ENCODE results near the gene CELSR1. TPM values are rescaled to one million over a fixed set of nuclear protein-coding genes. Genes with fewer than 3 reads are reported as not detected.
A peak's percentile ranks its signal among the peaks of the same experiment; 100 is the strongest.

Gene CELSR1
- total RNA-seq, 1 donor from 2014 or later = 2.1 TPM

DNA sequence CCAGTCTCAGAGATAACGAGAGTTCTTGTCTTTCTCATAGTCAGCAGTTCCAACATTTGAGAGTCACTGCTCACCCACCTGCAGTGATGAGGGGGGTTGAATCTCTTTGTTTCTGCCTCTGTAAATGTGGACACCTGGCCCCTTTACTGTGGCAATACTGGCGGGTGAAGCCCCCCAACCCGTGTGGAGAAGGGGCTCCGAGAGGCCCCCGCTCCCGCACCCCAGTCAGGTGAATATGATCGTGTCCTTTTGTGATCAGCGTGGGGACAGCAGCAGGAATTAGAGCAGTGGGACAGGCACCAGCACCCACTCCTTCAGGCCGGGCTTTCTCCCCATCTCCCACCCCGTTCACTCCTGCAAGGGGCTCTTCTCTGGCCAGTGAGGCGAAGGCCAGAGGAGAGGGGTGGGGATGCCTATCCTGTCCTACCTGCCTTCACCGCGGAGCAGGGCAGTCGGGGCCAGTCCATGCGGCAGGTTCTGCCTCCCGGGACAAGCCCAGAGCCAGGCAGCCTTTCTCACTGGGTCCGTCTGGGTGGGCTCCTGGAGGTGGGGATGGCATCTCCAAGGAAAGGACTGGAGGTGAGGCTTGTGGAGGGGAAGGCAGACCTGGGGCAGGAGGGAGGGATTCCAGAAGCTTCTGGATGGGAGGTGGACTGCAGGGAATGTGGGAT is 12.7 kb upstream of the CELSR1 start:
- Histone ChIP-seq H3K4me1 (ENCODE audit: control insufficient read depth in 3 of 3, insufficient read depth in 3 of 3, low read length in 3 of 3) (peaks cover 14 to 16% (median 15%) of the 10 kb centered on the region in 3 donors), H3K4me3 (ENCODE audit: low read length in 3 of 3) (no peak overlapping the region), H3K27ac (ENCODE audit: low read depth, low read length) (no peak overlapping the region)

DNA sequence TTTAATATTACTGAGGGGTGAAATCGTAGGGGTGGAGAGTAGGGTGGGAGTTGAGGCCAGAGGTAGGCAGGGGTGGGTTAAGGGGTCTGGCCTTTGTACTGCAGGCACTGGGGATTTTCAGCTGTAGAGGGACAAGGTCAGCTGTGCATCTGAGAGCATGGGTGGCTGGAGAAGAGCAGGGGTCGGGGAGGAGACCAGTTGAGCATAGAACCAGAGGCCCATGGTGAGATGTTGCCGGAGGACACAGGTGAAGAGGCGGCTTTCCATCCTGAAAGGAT is 12.1 kb upstream of the CELSR1 start:
- Histone ChIP-seq H3K27ac (ENCODE audit: low read depth, low read length) (no peak overlapping the region), H3K36me3 (ENCODE audit: control insufficient read depth in 3 of 3, insufficient read depth in 3 of 3, low read length in 3 of 3) (no peaks in the 10 kb centered on the region), H3K27me3 (ENCODE audit: control insufficient read depth in 3 of 3, insufficient read depth in 3 of 3, low read length in 3 of 3) (peaks cover 0 to 12% (median 8%) of the 10 kb centered on the region in 3 donors), H3K9me3 (ENCODE audit: control insufficient read depth in 3 of 3, low read length in 3 of 3) (peaks cover 0 to 8% (median 0%) of the 10 kb centered on the region in 3 donors), H3K4me1 (ENCODE audit: control insufficient read depth in 3 of 3, insufficient read depth in 3 of 3, low read length in 3 of 3) (peaks cover 14 to 16% (median 15%) of the 10 kb centered on the region in 3 donors), H3K9ac (ENCODE audit: low read depth in 1 of 3, low read length in 3 of 3) (no peak overlapping the region), H3K4me3 (ENCODE audit: low read length in 3 of 3) (no peak overlapping the region)

More for the DNA sequence above, 12.7 kb upstream of the CELSR1 start:
- no peak overlapping the region for H3K9ac ChIP-seq (ENCODE audit: low read depth in 1 of 3, low read length in 3 of 3)
- H3K27me3 ChIP-seq (ENCODE audit: control insufficient read depth in 3 of 3, insufficient read depth in 3 of 3, low read length in 3 of 3) = peaks cover 0 to 12% (median 8%) of the 10 kb centered on the region in 3 donors
- no peaks in the 10 kb centered on the region for H3K36me3 ChIP-seq (ENCODE audit: control insufficient read depth in 3 of 3, insufficient read depth in 3 of 3, low read length in 3 of 3)
- H3K9me3 ChIP-seq (ENCODE audit: control insufficient read depth in 3 of 3, low read length in 3 of 3) = peaks cover 0 to 8% (median 0%) of the 10 kb centered on the region in 3 donors

DNA sequence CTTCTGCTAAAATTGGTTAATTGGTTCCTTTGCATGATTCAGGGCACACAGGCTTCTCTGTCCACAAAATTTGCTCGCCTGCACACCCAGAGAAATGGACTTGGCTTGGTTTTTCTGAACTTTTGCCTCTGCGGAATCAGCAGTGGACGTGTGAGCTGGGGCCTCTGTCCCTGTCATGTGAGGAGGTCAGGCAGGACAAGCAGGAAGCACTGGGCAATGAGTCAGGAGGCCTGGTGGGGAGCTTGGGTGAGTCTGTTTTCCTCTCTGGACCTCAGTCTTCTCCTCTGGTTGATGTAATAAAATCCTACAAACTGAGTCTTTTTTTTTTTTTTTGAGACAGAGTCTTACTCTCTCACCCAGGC is 10.4 kb upstream of the CELSR1 start:
- Histone ChIP-seq H3K27me3 (ENCODE audit: control insufficient read depth in 3 of 3, insufficient read depth in 3 of 3, low read length in 3 of 3) (peaks cover 0 to 12% (median 7%) of the 10 kb centered on the region in 3 donors), H3K4me1 (ENCODE audit: control insufficient read depth in 3 of 3, insufficient read depth in 3 of 3, low read length in 3 of 3) (peaks cover 14 to 16% (median 15%) of the 10 kb centered on the region in 3 donors), H3K9ac (ENCODE audit: low read depth in 1 of 3, low read length in 3 of 3) (peak overlapping the region in 1 of 3 donors; percentile 50), H3K36me3 (ENCODE audit: control insufficient read depth in 3 of 3, insufficient read depth in 3 of 3, low read length in 3 of 3) (no peaks in the 10 kb centered on the region), H3K9me3 (ENCODE audit: control insufficient read depth in 3 of 3, low read length in 3 of 3) (peaks cover 0 to 4% (median 0%) of the 10 kb centered on the region in 3 donors), H3K4me3 (ENCODE audit: low read length in 3 of 3) (no peak overlapping the region), H3K27ac (ENCODE audit: low read depth, low read length) (peak overlapping the region; percentile 48)

DNA sequence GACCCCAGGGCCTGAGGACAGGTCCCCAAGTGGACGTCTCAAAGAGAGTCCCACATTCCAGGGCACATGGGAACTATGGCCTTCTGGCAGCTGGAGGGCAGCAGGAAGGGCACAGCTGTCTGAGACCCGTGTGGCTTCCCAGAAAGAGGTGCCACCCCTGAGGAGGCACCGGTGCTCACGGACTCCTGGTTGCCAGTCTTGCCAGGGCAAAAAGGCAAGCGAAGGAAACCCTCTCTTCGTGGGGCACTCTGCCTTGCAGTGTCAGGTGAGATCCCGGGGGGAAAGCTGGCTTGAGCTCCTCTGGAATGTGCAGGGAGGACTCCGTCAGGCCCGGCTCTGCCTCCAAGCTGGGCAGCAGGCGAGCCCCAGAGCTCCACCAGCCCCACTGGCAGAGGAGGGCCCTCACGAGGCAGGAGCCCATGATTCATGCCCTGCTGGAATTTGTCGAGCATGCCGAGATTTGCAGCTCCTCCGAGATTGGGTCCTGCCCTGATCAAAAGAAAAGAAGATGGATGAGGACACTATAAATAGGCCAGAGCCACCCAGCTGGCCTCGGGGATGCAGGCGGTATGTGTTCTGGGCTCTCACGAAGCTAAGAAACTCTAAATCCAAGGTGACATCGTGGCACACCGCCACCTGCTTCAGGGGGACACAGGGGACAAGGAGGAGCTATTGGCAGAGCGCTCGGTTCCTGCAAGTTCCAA is 9.9 kb upstream of the CELSR1 start:
- peaks cover 0 to 14% (median 10%) of the 10 kb centered on the region in 3 donors for H3K27me3 ChIP-seq (ENCODE audit: control insufficient read depth in 3 of 3, insufficient read depth in 3 of 3, low read length in 3 of 3)
- peaks cover 14 to 16% (median 15%) of the 10 kb centered on the region in 3 donors for H3K4me1 ChIP-seq (ENCODE audit: control insufficient read depth in 3 of 3, insufficient read depth in 3 of 3, low read length in 3 of 3)
- H3K9me3 ChIP-seq (ENCODE audit: control insufficient read depth in 3 of 3, low read length in 3 of 3) = peaks cover 0 to 4% (median 0%) of the 10 kb centered on the region in 3 donors
- H3K9ac ChIP-seq (ENCODE audit: low read depth in 1 of 3, low read length in 3 of 3) = peak overlapping the region in 1 of 3 donors; percentile 50
- H3K36me3 ChIP-seq (ENCODE audit: control insufficient read depth in 3 of 3, insufficient read depth in 3 of 3, low read length in 3 of 3) = no peaks in the 10 kb centered on the region
- H3K27ac ChIP-seq (ENCODE audit: low read depth, low read length) = peak overlapping the region; percentile 48
- no peak overlapping the region for H3K4me3 ChIP-seq (ENCODE audit: low read length in 3 of 3)

DNA sequence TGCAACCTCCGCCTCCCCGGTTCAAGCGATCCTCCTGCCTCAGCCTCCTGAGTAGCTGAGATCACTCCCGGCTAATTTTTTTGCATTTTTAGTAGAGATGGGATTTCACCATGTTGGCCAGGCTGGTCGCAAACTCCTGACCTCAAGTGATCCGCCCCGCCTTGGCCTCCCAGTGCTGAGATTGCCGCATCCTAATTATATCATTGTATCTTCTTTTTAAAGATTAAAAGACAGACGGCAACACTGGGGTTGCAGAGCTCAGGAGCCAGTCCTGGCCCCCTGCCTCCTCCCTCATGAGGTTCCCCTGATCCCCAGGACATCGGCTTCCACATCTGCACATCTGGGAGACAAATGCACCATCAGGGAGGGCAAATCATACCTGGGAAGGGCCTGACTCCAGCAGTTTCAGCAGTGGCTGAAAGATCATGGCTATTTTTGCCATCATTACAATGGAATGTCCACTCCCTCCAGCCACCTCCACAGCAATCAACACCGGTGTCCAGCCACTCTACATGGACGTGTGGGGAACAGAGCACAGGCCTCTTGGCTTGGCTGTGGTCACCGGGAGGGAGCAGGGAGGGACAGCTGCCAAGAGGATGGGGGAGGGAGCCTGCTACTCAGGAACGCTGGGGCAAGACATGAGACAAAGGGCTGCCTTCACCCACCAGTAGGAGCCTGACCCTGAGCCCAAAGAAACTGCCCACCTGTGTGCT is 9.2 kb upstream of the CELSR1 start:
- Histone ChIP-seq H3K27me3 (ENCODE audit: control insufficient read depth in 3 of 3, insufficient read depth in 3 of 3, low read length in 3 of 3) (peaks cover 0 to 16% (median 14%) of the 10 kb centered on the region in 3 donors), H3K9ac (ENCODE audit: low read depth in 1 of 3, low read length in 3 of 3) (peak overlapping the region in 2 of 3 donors; percentile 3 to 50), H3K27ac (ENCODE audit: low read depth, low read length) (peak overlapping the region; percentile 48), H3K4me1 (ENCODE audit: control insufficient read depth in 3 of 3, insufficient read depth in 3 of 3, low read length in 3 of 3) (peaks cover 14 to 16% (median 15%) of the 10 kb centered on the region in 3 donors), H3K36me3 (ENCODE audit: control insufficient read depth in 3 of 3, insufficient read depth in 3 of 3, low read length in 3 of 3) (no peaks in the 10 kb centered on the region), H3K4me3 (ENCODE audit: low read length in 3 of 3) (no peak overlapping the region), H3K9me3 (ENCODE audit: control insufficient read depth in 3 of 3, low read length in 3 of 3) (no peaks in the 10 kb centered on the region)

DNA sequence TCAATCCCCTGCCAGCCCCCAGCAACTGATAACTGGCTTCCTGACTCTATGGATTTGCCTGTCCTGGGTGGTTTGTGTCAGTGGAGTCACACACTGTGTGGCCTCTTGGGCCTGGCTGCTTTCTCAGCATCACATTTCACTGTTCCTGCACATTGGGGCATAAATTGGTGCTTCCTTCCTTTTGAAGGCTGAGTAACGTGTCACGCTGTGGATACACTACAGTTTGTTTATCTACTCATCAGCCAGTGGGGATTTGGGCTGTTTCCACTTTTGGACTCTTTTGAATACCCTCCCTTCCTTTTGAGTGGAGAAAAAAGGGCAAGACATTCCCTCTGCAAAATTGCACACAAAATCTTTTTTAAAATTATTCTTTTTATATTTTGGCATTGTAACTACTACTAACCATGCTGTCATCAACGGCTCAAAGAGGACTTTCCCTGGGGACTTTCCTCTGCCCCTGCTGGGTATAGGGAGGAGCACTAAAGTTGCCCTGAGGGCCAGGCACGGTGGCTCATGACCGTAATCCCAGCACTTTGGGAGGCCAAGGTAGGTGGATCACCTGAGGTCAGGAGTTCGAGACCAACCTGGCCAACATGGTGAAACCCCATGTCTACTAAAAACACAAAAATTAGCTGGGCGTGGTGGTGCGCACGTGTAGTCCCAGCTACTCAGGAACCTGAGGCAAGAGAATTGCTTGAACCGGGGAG is 7.8 kb upstream of the CELSR1 start:
- no peaks in the 10 kb centered on the region for H3K9me3 ChIP-seq (ENCODE audit: control insufficient read depth in 3 of 3, low read length in 3 of 3)
- H3K27me3 ChIP-seq (ENCODE audit: control insufficient read depth in 3 of 3, insufficient read depth in 3 of 3, low read length in 3 of 3) = peaks cover 0 to 14% (median 14%) of the 10 kb centered on the region in 3 donors
- H3K36me3 ChIP-seq (ENCODE audit: control insufficient read depth in 3 of 3, insufficient read depth in 3 of 3, low read length in 3 of 3) = no peaks in the 10 kb centered on the region
- no peak overlapping the region for H3K4me3 ChIP-seq (ENCODE audit: low read length in 3 of 3)
- no peak overlapping the region for H3K27ac ChIP-seq (ENCODE audit: low read depth, low read length)
- H3K9ac ChIP-seq (ENCODE audit: low read depth in 1 of 3, low read length in 3 of 3) = no peak overlapping the region
- peaks cover 14 to 16% (median 15%) of the 10 kb centered on the region in 3 donors for H3K4me1 ChIP-seq (ENCODE audit: control insufficient read depth in 3 of 3, insufficient read depth in 3 of 3, low read length in 3 of 3)

DNA sequence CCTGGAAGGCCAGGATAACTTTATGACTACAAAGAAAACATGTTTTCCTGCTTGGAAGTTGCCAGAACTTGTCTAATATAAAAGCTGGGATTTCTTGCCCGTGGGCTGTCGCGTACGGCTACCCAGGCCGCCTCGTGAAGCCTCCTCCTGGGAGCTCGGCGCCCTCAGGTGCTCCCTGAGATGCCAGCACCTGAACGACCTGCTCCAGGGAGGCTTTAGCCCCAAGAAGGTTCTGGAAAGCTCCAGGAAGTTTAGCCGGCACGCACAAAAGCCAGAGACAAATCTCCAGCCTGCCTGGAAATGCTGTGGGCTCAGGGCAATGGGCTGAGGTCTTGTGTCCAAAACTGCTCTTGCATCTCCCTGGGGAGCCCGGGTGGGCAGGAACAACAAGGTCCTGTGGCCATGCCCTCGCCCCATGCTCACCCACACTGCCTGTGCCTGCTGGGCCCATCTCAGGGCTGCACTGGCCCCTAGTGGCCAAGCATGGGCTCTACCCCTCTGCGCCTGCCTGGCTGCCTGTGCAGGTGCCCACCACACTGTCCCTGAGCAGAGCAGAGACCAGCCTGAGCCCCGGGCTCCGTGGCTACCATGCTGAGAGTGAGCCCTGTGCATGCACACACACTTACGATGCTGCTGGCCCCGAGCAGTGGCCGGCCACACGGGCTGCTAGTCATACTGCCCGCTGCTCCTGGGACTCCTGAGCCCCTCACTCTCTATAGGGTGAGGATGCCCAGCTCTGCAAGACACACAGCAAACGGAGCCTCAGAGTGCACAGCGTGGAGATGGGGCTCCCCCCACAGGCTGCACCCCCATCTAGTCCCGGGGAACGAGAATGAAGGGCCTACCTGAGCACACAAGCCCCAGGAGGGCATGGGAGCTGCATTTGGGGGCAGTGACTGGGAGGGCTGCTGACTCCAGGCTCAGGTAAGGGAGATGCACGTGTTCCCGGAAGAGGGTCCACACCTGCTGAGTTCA is 4.9 kb upstream of the CELSR1 start:
- Histone ChIP-seq H3K27me3 (ENCODE audit: control insufficient read depth in 3 of 3, insufficient read depth in 3 of 3, low read length in 3 of 3) (peaks cover 15 to 35% (median 31%) of the 10 kb centered on the region in 3 donors), H3K27ac (ENCODE audit: low read depth, low read length) (no peak overlapping the region), H3K36me3 (ENCODE audit: control insufficient read depth in 3 of 3, insufficient read depth in 3 of 3, low read length in 3 of 3) (no peaks in the 10 kb centered on the region), H3K9ac (ENCODE audit: low read depth in 1 of 3, low read length in 3 of 3) (peak overlapping the region in 1 of 3 donors; percentile 43), H3K4me1 (ENCODE audit: control insufficient read depth in 3 of 3, insufficient read depth in 3 of 3, low read length in 3 of 3) (peaks cover 11 to 19% (median 17%) of the 10 kb centered on the region in 3 donors), H3K4me3 (ENCODE audit: low read length in 3 of 3) (no peak overlapping the region), H3K9me3 (ENCODE audit: control insufficient read depth in 3 of 3, low read length in 3 of 3) (no peaks in the 10 kb centered on the region)

DNA sequence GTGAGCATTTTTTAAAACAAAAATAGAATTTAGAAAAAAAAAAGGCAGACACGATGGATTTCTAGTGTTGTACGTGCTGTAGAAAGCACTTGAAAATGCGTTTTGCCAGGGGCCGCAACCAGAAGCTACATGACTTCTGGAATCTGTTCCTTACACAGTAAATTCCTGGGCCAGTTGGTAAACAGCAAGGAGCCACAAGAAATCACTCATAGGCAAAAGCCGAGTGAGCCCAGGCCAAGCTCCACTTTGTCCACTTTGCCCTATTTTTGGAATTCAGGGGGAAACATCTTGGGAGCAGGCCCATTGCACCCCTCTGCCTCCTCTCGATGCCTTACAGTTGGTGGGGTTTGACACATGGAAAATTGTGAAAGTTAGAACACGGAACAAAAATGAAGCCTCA is 4.1 kb upstream of the CELSR1 start:
- no peak overlapping the region for H3K4me3 ChIP-seq (ENCODE audit: low read length in 3 of 3)
- H3K27me3 ChIP-seq (ENCODE audit: control insufficient read depth in 3 of 3, insufficient read depth in 3 of 3, low read length in 3 of 3) = peaks cover 15 to 38% (median 31%) of the 10 kb centered on the region in 3 donors
- no peaks in the 10 kb centered on the region for H3K9me3 ChIP-seq (ENCODE audit: control insufficient read depth in 3 of 3, low read length in 3 of 3)
- H3K4me1 ChIP-seq (ENCODE audit: control insufficient read depth in 3 of 3, insufficient read depth in 3 of 3, low read length in 3 of 3) = peaks cover 4 to 11% (median 9%) of the 10 kb centered on the region in 3 donors
- H3K27ac ChIP-seq (ENCODE audit: low read depth, low read length) = no peak overlapping the region
- H3K9ac ChIP-seq (ENCODE audit: low read depth in 1 of 3, low read length in 3 of 3) = no peak overlapping the region
- no peaks in the 10 kb centered on the region for H3K36me3 ChIP-seq (ENCODE audit: control insufficient read depth in 3 of 3, insufficient read depth in 3 of 3, low read length in 3 of 3)

DNA sequence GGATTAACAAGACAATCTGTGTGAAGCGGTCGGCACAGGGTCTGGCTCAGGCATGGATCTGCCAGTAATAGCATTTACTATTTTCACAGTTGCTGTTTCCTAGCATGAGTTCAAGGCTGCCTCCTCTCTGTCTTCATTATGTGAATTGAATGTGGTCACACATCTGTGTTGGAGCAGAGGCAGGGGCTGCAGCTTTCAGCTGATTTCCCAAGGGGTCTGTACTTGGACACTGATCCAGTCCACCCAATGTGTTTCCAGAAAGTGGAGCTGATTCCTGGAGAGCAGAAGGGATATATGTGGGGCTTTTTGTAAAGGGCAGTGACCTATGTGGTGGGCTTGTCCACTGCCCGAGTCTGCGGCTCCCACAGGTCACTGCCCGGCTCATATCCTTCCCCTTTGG is 3.5 kb upstream of the CELSR1 start:
- H3K27ac ChIP-seq (ENCODE audit: low read depth, low read length) = no peak overlapping the region
- H3K4me1 ChIP-seq (ENCODE audit: control insufficient read depth in 3 of 3, insufficient read depth in 3 of 3, low read length in 3 of 3) = peaks cover 2 to 10% (median 8%) of the 10 kb centered on the region in 3 donors
- H3K36me3 ChIP-seq (ENCODE audit: control insufficient read depth in 3 of 3, insufficient read depth in 3 of 3, low read length in 3 of 3) = no peaks in the 10 kb centered on the region
- H3K4me3 ChIP-seq (ENCODE audit: low read length in 3 of 3) = no peak overlapping the region
- H3K27me3 ChIP-seq (ENCODE audit: control insufficient read depth in 3 of 3, insufficient read depth in 3 of 3, low read length in 3 of 3) = peaks cover 19 to 45% (median 36%) of the 10 kb centered on the region in 3 donors
- no peak overlapping the region for H3K9ac ChIP-seq (ENCODE audit: low read depth in 1 of 3, low read length in 3 of 3)
- no peaks in the 10 kb centered on the region for H3K9me3 ChIP-seq (ENCODE audit: control insufficient read depth in 3 of 3, low read length in 3 of 3)
